EL (cell line): Measurements from ENCODE around the gene GH2.
"Not testable (repeated sequence)": the region's sequence is repeated elsewhere in the genome, so short reads cannot be mapped to it uniquely, and the experiment has no call there.

ENCODE experiments used
- DNase-seq: peaks from one replicate; pipeline ENCODE4 v3.0.0-alpha.2; 2016

The GH2 gene

GRCh38 chr17:63881935-63882601 is at the start of gene GH2:
TSS of gene GH2 (minus strand) at chr17:63881944. CDS start at chr17:63881801, 143 bp downstream.
- peak; percentile 68 for DNase-seq

- peak; percentile 32 for DNase-seq
Observed at GRCh38 chr17:63930951-63931575, 49.3 kb upstream of the GH2 start.

- no peak for DNase-seq
Observed at GRCh38 chr17:63929860-63930766, 48.4 kb upstream of the GH2 start.

GRCh38 chr17:63928966-63929695 is 47.4 kb upstream of the GH2 start:
- DNase-seq, result no peak

GRCh38 chr17:63928172-63928666 is 46.5 kb upstream of the GH2 start:
- no peak for DNase-seq

GRCh38 chr17:63927464-63928171 is 45.9 kb upstream of the GH2 start:
- DNase-seq, result no peak

GRCh38 chr17:63926164-63926563 is 44.4 kb upstream of the GH2 start:
- DNase-seq, result no peak

GRCh38 chr17:63925615-63926014 is 43.9 kb upstream of the GH2 start:
- no peak for DNase-seq

- DNase-seq, result not testable (repeated sequence)
Observed at GRCh38 chr17:63922402-63922801, 40.7 kb upstream of the GH2 start.

- not testable (repeated sequence) for DNase-seq
Observed at GRCh38 chr17:63920779-63921178, 39.0 kb upstream of the GH2 start.

- DNase-seq, result not testable (repeated sequence)
Observed at GRCh38 chr17:63920050-63920449, 38.3 kb upstream of the GH2 start.

- DNase-seq, result peak; percentile 69
Observed at GRCh38 chr17:63919311-63919723, 37.6 kb upstream of the GH2 start.

- not testable (repeated sequence) for DNase-seq
Observed at GRCh38 chr17:63918789-63919305, 37.1 kb upstream of the GH2 start, which contains the start of gene GH1. TSS of gene GH1 (minus strand) at chr17:63918839. CDS start at chr17:63918776, 63 bp downstream.

- no peak for DNase-seq
Observed at GRCh38 chr17:63918305-63918704, 36.6 kb upstream of the GH2 start.

GRCh38 chr17:63917646-63918045 is 35.9 kb upstream of the GH2 start:
- no peak for DNase-seq

- not testable (repeated sequence) for DNase-seq
Observed at GRCh38 chr17:63917206-63917605, 35.5 kb upstream of the GH2 start.

- no peak for DNase-seq
Observed at GRCh38 chr17:63916566-63917185, 34.9 kb upstream of the GH2 start.

GRCh38 chr17:63915753-63916152 is 34.0 kb upstream of the GH2 start:
- DNase-seq, result not testable (repeated sequence)

- DNase-seq, result no peak
Observed at GRCh38 chr17:63914471-63914870, 32.7 kb upstream of the GH2 start.

- DNase-seq, result peak; percentile 25
Observed at GRCh38 chr17:63911657-63912100, 29.9 kb upstream of the GH2 start.

- no peak for DNase-seq
Observed at GRCh38 chr17:63911041-63911635, 29.4 kb upstream of the GH2 start, which contains the start of gene CSHL1. TSS of gene CSHL1 (minus strand) at chr17:63911258. CDS start at chr17:63911196, 62 bp downstream.
